Sigmoid colon (tissue), 4 donors: ENCODE measurements around the gene SEMA5B.

Experiments used
- EP300 ChIP-seq, 4 donors: sonication (generic); formaldehyde crosslinking; IDR thresholded peaks; one replicate each; pipeline ENCODE4 v1.6.1; 2017; ENCODE audit warnings: antibody characterized with exemption in 4 of 4
- POLR2A ChIP-seq, 2 donors: fragments of 450-650 bp; IDR thresholded peaks; one replicate each; pipeline ENCODE4 v1.6.1; 2016; ENCODE audit warnings: antibody characterized with exemption in 2 of 2, mild to moderate bottlenecking in 2 of 2, moderate library complexity in 2 of 2
- POLR2AphosphoS5 ChIP-seq, 4 donors: sonication (generic); formaldehyde crosslinking; IDR thresholded peaks; one replicate each; pipeline ENCODE4 v1.6.1; 2017; ENCODE audit warnings: antibody characterized with exemption in 4 of 4
- TF ChIP-seq, protein P1 (sequence below), 4 experiments: fragments of 450-650 bp in 3 of 4; fragments of 200-600 bp in 1 of 4; IDR thresholded peaks; one replicate each; pipeline ENCODE4 v1.5.1; 2016 to 2019; ENCODE audit warnings: antibody characterized with exemption in 4 of 4, mild to moderate bottlenecking in 3 of 4, moderate library complexity in 2 of 4

DNA sequence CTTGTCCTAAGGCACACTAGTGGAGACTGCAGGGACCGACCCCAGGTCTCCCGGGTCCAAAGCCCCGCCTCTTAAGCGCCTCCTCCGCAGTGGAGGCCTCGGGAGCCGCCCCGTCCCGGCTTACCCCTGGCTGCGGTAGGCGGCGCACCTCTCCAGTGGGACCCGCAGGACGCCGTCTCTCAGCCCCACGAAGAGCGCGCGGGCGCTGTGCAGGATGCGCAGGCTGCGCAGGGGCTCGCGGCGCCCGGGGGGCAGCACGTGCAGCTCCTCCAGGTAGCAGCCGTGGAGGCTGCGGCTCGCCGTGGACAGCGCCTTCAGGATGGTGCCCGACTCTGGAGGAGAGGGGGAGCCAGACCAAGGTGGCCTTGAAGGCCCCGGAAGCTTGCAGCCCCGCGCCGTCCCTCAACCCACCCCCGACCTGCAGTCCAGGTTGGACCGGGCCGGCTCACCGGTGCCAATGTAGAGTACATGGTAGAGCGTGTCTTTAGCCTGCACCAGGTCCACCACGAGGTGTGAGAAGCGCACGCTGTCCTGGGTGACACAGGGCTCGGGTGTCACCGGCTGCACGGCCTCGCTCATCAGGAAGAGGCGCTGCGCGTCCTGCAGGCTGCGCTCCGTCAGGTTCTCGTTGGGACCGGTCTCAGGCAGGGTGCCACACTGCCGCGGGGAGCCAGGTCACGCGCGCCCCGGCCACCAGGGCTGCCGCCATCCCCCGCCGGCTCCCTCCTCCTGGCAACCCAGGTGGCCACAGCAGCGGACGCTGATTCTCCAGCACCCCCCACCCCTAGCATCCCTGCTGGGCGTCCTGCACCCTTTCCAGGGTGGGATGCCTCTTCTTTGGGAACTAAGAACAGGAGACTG lies 105.5 kb downstream of the SEMA5B start:
- TF ChIP-seq, protein P1, sequence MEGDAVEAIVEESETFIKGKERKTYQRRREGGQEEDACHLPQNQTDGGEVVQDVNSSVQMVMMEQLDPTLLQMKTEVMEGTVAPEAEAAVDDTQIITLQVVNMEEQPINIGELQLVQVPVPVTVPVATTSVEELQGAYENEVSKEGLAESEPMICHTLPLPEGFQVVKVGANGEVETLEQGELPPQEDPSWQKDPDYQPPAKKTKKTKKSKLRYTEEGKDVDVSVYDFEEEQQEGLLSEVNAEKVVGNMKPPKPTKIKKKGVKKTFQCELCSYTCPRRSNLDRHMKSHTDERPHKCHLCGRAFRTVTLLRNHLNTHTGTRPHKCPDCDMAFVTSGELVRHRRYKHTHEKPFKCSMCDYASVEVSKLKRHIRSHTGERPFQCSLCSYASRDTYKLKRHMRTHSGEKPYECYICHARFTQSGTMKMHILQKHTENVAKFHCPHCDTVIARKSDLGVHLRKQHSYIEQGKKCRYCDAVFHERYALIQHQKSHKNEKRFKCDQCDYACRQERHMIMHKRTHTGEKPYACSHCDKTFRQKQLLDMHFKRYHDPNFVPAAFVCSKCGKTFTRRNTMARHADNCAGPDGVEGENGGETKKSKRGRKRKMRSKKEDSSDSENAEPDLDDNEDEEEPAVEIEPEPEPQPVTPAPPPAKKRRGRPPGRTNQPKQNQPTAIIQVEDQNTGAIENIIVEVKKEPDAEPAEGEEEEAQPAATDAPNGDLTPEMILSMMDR (IDR thresholded peaks at IDR 0.05) = no peak
- TF ChIP-seq POLR2A (IDR thresholded peaks at IDR 0.05) = no peak
- TF ChIP-seq EP300 (IDR thresholded peaks at IDR 0.05) = no peak
- TF ChIP-seq POLR2AphosphoS5 (IDR thresholded peaks at IDR 0.05) = no peak
